Sigmoid colon (tissue), 4 donors: Measurements from ENCODE around the gene DUSP23.

Experiments
- EP300 ChIP-seq, 4 donors: sonication (generic); formaldehyde crosslinking; IDR thresholded peaks; one replicate each; pipeline ENCODE4 v1.6.1; 2017; ENCODE audit warnings: antibody characterized with exemption in 4 of 4
- POLR2A ChIP-seq, 2 donors: fragments of 450-650 bp; IDR thresholded peaks; one replicate each; pipeline ENCODE4 v1.6.1; 2016; ENCODE audit warnings: antibody characterized with exemption in 2 of 2, mild to moderate bottlenecking in 2 of 2, moderate library complexity in 2 of 2

DNA sequence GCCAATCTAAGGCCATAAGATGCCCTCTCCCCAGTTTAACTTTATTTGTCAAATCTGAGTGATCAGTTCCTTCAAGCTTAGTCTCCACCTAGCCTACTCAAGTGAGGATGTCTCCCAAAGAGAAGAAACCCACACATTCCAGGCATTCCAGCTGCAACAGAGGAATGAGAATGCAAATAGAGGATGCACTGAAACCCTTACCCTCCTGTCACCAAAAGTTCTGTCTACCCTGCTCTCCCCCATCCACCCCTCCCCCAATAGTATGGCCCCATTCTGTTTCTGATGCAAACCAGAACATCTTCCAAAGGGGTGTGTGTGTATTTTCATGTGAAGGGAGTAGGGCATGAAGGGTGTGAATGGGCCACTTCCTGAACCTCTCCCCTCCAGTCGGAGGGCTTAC, 3.0 kb downstream of the DUSP23 start:
- TF ChIP-seq EP300 (IDR thresholded peaks at IDR 0.05) (no peak), POLR2A (IDR thresholded peaks at IDR 0.05) (no peak)
